Progenitor cell of endocrine pancreas (in vitro differentiated cells): ENCODE data around the gene OLFM4. TPM values are rescaled to one million over a fixed set of nuclear protein-coding genes. Genes with fewer than 3 reads are reported as not detected.
A peak's percentile ranks its signal among the peaks of the same experiment; 100 is the strongest.

Source experiments
- DNase-seq: peaks from one replicate; pipeline ENCODE4 v3.0.0; 2021; ENCODE audit warnings: low spot score; ENCODE audit not compliant: unreplicated experiment
- H3K27ac Mint-ChIP-seq: 2 replicates; pipeline ENCODE4 v1.8.0; 2021; ENCODE audit warnings: mild to moderate bottlenecking, moderate library complexity, mixed read lengths
- H3K27me3 Mint-ChIP-seq: 2 replicates; pipeline ENCODE4 v1.8.0; 2021; ENCODE audit warnings: mixed read lengths
- H3K36me3 Mint-ChIP-seq: 2 replicates; pipeline ENCODE4 v1.8.0; 2022; ENCODE audit warnings: mixed read lengths; ENCODE audit not compliant: insufficient read depth
- H3K4me1 Mint-ChIP-seq: 2 replicates; pipeline ENCODE4 v1.8.0; 2021; ENCODE audit warnings: low read depth, mixed read lengths
- H3K4me3 Mint-ChIP-seq: 2 replicates; pipeline ENCODE4 v1.8.0; 2021; ENCODE audit warnings: low read depth, mild to moderate bottlenecking, moderate library complexity, mixed read lengths
- H3K9me3 Mint-ChIP-seq: 2 replicates; pipeline ENCODE4 v1.8.0; 2021; ENCODE audit warnings: low read depth, mixed read lengths
- total RNA-seq: library from RNA; stranded (reverse); gene quantifications from 2 replicates; pipeline ENCODE4 v1.2.1, GENCODE V29; 2021
- TF ChIP-seq, protein P1 (sequence below): fragments of 200-600 bp; sonication (generic); IDR thresholded peaks from one replicate; pipeline ENCODE4 v1.5.0; 2021; ENCODE audit warnings: antibody characterized with exemption, mild to moderate bottlenecking; ENCODE audit not compliant: unreplicated experiment

The OLFM4 gene
- total RNA-seq, 1 donor from 2014 or later = not detected

DNA sequence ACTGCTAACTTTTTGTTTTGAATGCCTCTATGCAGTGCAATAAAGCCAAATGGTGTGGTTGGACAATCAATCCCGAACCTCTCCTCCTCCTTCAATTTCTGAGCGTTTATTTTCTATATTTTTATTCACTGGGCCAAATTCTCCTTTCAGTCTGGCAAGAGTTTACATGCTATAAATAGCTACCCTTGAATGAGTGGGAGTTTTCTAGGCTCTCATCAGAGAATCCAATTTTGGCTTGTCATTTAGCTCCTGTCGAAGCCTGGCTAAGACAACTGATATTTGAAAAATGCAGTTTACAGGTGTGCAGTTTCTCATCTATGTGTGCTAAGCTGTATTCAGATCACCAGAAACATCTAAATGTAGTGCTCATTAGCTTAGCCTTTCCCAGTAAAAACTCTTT, 61.8 kb downstream of the OLFM4 start:
- H3K4me1 Mint-ChIP-seq = peaks cover 3% of the 10 kb centered on the region
- no peak overlapping the region for H3K27ac Mint-ChIP-seq
- H3K4me3 Mint-ChIP-seq = no peak overlapping the region
- peaks cover 15% of the 10 kb centered on the region for H3K27me3 Mint-ChIP-seq
- DNase-seq = no peak
- H3K36me3 Mint-ChIP-seq = no peaks in the 10 kb centered on the region
- H3K9me3 Mint-ChIP-seq = peaks cover 3% of the 10 kb centered on the region
- TF ChIP-seq, protein P1, sequence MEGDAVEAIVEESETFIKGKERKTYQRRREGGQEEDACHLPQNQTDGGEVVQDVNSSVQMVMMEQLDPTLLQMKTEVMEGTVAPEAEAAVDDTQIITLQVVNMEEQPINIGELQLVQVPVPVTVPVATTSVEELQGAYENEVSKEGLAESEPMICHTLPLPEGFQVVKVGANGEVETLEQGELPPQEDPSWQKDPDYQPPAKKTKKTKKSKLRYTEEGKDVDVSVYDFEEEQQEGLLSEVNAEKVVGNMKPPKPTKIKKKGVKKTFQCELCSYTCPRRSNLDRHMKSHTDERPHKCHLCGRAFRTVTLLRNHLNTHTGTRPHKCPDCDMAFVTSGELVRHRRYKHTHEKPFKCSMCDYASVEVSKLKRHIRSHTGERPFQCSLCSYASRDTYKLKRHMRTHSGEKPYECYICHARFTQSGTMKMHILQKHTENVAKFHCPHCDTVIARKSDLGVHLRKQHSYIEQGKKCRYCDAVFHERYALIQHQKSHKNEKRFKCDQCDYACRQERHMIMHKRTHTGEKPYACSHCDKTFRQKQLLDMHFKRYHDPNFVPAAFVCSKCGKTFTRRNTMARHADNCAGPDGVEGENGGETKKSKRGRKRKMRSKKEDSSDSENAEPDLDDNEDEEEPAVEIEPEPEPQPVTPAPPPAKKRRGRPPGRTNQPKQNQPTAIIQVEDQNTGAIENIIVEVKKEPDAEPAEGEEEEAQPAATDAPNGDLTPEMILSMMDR = no peak

DNA sequence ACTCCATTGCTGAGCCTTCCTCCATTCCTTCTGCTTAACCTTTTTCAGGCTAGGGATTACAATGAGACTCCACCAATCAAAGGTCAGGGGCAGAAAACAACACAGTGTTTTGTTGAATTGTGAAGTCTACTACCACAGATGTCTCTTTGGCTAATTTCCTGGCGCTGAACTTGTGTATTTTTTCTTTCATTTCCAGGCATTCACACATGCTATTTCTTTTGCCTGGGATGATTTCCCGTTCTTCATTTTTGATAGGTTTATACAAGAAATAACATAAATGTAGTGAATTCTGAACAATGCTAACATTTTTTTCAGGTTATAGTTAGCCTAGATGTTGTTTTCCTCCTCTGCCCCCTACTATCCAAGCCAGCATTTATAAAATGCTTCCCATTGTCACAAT, 64.3 kb downstream of the OLFM4 start:
- Mint-ChIP-seq H3K27ac (no peak overlapping the region), H3K4me1 (peaks cover 3% of the 10 kb centered on the region), H3K36me3 (no peaks in the 10 kb centered on the region), H3K4me3 (no peak overlapping the region), H3K9me3 (peaks cover 3% of the 10 kb centered on the region), H3K27me3 (peaks cover 13% of the 10 kb centered on the region)
- TF ChIP-seq, protein P1 = no peak
- no peak for DNase-seq

DNA sequence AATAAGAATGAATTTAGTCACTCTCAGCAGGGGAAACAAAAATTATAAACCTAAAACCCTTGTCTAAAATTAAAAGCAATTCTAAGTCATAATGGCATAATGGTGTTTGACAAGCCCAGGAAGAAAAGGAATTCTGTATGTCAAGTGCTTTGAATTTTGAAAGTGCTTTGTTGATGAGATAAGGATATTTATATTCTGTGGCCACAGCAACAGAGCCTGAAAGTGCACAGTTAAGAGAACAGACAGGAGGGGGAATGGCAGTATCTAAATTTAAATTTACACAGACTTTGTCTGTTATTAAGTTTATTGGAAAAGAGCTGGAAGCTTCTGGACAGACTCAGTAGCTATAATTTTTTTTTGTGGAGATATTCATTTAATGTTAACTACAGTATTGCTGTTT, 69.8 kb downstream of the OLFM4 start:
- no peak overlapping the region for H3K27ac Mint-ChIP-seq
- DNase-seq = no peak
- no peaks in the 10 kb centered on the region for H3K27me3 Mint-ChIP-seq
- H3K9me3 Mint-ChIP-seq = peaks cover 2% of the 10 kb centered on the region
- no peak overlapping the region for H3K4me3 Mint-ChIP-seq
- H3K36me3 Mint-ChIP-seq = no peaks in the 10 kb centered on the region
- H3K4me1 Mint-ChIP-seq = peaks cover 18% of the 10 kb centered on the region
- TF ChIP-seq, protein P1 = no peak

DNA sequence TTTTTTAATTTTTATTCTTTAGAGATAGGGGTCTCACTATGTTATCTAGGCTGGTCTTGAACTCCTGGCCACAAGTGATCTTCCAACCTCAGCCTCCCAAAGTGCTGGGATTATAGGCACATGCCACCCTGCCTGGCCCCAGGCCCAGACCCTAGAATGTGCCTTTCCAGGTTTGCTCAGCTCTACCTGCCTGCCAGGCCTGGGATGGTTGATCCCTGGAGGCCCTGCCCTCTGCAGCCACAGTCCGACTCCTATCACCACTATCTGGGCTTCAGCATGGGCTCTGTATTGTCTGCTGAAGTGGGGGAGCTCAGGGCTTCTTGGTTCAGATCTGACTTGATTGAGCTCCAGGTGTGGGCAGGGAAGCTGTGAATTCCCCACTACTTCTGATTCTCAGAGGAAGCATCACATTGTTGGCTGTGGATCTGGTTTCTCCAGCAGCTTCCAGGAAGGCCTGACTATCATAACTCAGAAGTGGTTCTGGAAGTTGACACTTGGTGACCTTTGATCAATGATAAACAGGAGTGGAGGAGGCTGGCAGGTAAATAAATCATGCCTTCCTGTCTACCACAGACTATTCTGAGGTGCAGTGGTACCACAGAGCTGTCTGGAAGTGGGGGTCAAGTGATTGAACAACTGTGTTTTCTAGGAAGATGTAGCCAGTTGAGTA, 71.9 kb downstream of the OLFM4 start:
- Mint-ChIP-seq H3K27ac (peak overlapping the region; percentile 49), H3K4me3 (no peak overlapping the region), H3K27me3 (no peaks in the 10 kb centered on the region), H3K36me3 (no peaks in the 10 kb centered on the region), H3K4me1 (peaks cover 18% of the 10 kb centered on the region), H3K9me3 (peaks cover 2% of the 10 kb centered on the region)
- TF ChIP-seq, protein P1 = no peak
- no peak for DNase-seq

Other genes with a start within 250 kb of the OLFM4 start
- gene PCDH8, start 180.2 kb upstream of the OLFM4 start, total RNA-seq = 0.17 and 0.42 TPM in 2 replicates